GM23338 (cell line): ENCODE data around the gene SNUPN. TPM values are rescaled to one million over a fixed set of nuclear protein-coding genes. Genes with fewer than 3 reads are reported as not detected.

Experiments used
- ATAC-seq: fragments of 200-7000 bp; cut with Tn5 transposase; 3 replicates; pipeline ENCODE4 v1.9.1; 2020
- DNase-seq: peaks from one replicate; pipeline ENCODE4 v3.0.0-alpha.2; 2015; ENCODE audit warnings: low spot score
- H2AFZ ChIP-seq: fragments of 200-600 bp; sonication (generic); 2 replicates; pipeline ENCODE4 v1.8.0; 2016; ENCODE audit warnings: antibody characterized with exemption, mild to moderate bottlenecking, moderate library complexity
- H3F3A ChIP-seq: fragments of 200-600 bp; sonication (generic); replicated peaks from 2 replicates; pipeline ENCODE4 v1.8.0; 2017; ENCODE audit warnings: antibody characterized with exemption, mixed run types, low read depth
- H3K27ac ChIP-seq: fragments of 200-600 bp; sonication (generic); 2 replicates; pipeline ENCODE4 v1.6.1; 2016; ENCODE audit warnings: low read depth
- H3K27me3 ChIP-seq: fragments of 200-600 bp; sonication (generic); 2 replicates; pipeline ENCODE4 v1.8.0; 2016; ENCODE audit warnings: mild to moderate bottlenecking, mixed run types, moderate library complexity; ENCODE audit not compliant: insufficient read depth
- H3K36me3 ChIP-seq: fragments of 200-600 bp; sonication (generic); 2 replicates; pipeline ENCODE4 v1.8.0; 2016; ENCODE audit warnings: mild to moderate bottlenecking; ENCODE audit not compliant: insufficient read depth
- H3K4me1 ChIP-seq: fragments of 200-600 bp; sonication (generic); 2 replicates; pipeline ENCODE4 v1.8.0; 2016; ENCODE audit warnings: mild to moderate bottlenecking, moderate library complexity; ENCODE audit not compliant: insufficient read depth
- H3K4me2 ChIP-seq: fragments of 200-600 bp; sonication (generic); 2 replicates; pipeline ENCODE4 v1.7.1; 2017; ENCODE audit warnings: mixed run types
- H3K4me3 ChIP-seq: fragments of 200-600 bp; sonication (generic); 2 replicates; pipeline ENCODE4 v1.6.1; 2016; ENCODE audit warnings: mixed run types
- H3K79me2 ChIP-seq: fragments of 200-600 bp; sonication (generic); replicated peaks from 2 replicates; pipeline ENCODE4 v1.8.0; 2017; ENCODE audit warnings: mild to moderate bottlenecking; ENCODE audit not compliant: insufficient read depth
- H3K9me2 ChIP-seq: fragments of 200-600 bp; sonication (generic); 2 replicates; pipeline ENCODE4 v1.8.0; 2017; ENCODE audit not compliant: insufficient read depth
- H4K20me1 ChIP-seq: fragments of 200-600 bp; sonication (generic); replicated peaks from 2 replicates; pipeline ENCODE4 v1.8.0; 2017; ENCODE audit warnings: mild to moderate bottlenecking; ENCODE audit not compliant: insufficient read depth
- H3K27ac Mint-ChIP-seq: 2 replicates; pipeline ENCODE4 v1.8.0; 2020; ENCODE audit warnings: inconsistent platforms, mild to moderate bottlenecking, moderate library complexity, mixed read lengths
- H3K27me3 Mint-ChIP-seq: 3 replicates; pipeline ENCODE4 v1.8.0; 2022; ENCODE audit warnings: low read depth, mild to moderate bottlenecking, moderate library complexity, mixed read lengths, inconsistent platforms; ENCODE audit not compliant: insufficient read depth, poor library complexity
- H3K36me3 Mint-ChIP-seq: 3 replicates; pipeline ENCODE4 v1.8.0; 2021; ENCODE audit warnings: low read depth, mild to moderate bottlenecking, inconsistent platforms, moderate library complexity, mixed read lengths
- H3K4me1 Mint-ChIP-seq: 3 replicates; pipeline ENCODE4 v1.8.0; 2020; ENCODE audit warnings: mild to moderate bottlenecking, inconsistent platforms, mixed read lengths
- H3K4me3 Mint-ChIP-seq: 3 replicates; pipeline ENCODE4 v1.8.0; 2021; ENCODE audit warnings: moderate library complexity, mild to moderate bottlenecking, inconsistent platforms, mixed read lengths
- H3K9me3 Mint-ChIP-seq: 3 replicates; pipeline ENCODE4 v1.8.0; 2020; ENCODE audit warnings: moderate library complexity, mild to moderate bottlenecking, inconsistent platforms, mixed read lengths
- CREB1 ChIP-seq: fragments of 250-450 bp; sonication (Bioruptor Pico); IDR thresholded peaks from 2 replicates; pipeline ENCODE4 v1.5.0; 2020; ENCODE audit warnings: low read depth, mild to moderate bottlenecking, moderate library complexity
- CTCF ChIP-seq, 2 experiments: fragments of 200-600 bp in 1 of 2; sonication (generic) in 1 of 2; conservative IDR thresholded peaks; 2 replicates each; pipeline versions ENCODE4 v1.5.1 to v1.6.1; 2016 to 2017; ENCODE audit warnings: antibody characterized with exemption in 2 of 2, low read depth in 2 of 2, mild to moderate bottlenecking in 2 of 2, moderate library complexity in 1 of 2
- ETS1 ChIP-seq: IDR thresholded peaks from 2 replicates; pipeline ENCODE4 v1.6.1; 2016; ENCODE audit warnings: antibody characterized with exemption
- EZH2 ChIP-seq: fragments of 200-600 bp; sonication (generic); IDR thresholded peaks from one replicate; pipeline ENCODE4 v1.8.0; 2017; ENCODE audit warnings: antibody characterized with exemption, mild to moderate bottlenecking, low read depth; ENCODE audit not compliant: unreplicated experiment
- JUNB ChIP-seq: IDR thresholded peaks from one replicate; pipeline ENCODE4 v1.6.1; 2016; ENCODE audit warnings: antibody characterized with exemption; ENCODE audit not compliant: unreplicated experiment
- POLR2AphosphoS5 ChIP-seq: IDR thresholded peaks from 2 replicates; pipeline ENCODE4 v1.6.1; 2016; ENCODE audit warnings: antibody characterized with exemption, low read depth
- STAT1 ChIP-seq: IDR thresholded peaks from one replicate; pipeline ENCODE4 v1.6.1; 2016; ENCODE audit warnings: antibody characterized with exemption; ENCODE audit not compliant: unreplicated experiment
- ZNF114 ChIP-seq: fragments of 250-450 bp; sonication (Bioruptor Pico); IDR thresholded peaks from 2 replicates; pipeline ENCODE4 v1.5.0; 2020; ENCODE audit warnings: mild to moderate bottlenecking, moderate library complexity
- ZNF331 ChIP-seq: fragments of 250-450 bp; sonication (Bioruptor Pico); IDR thresholded peaks from 2 replicates; pipeline ENCODE4 v1.5.0; 2020; ENCODE audit warnings: low read depth, mild to moderate bottlenecking, moderate library complexity
- polyA plus RNA-seq: library from polyadenylated mRNA; unstranded; fragments of >200 nt; fragmentation: Nextera tagmentation; extraction: Ambion mirVana; gene quantifications from 2 replicates; pipeline ENCODE4 v1.2.1, GENCODE V29; 2016
- total RNA-seq: library from RNA; depleted of rRNA; stranded (reverse); fragments of >200 nt; shearing (Covaris generic); gene quantifications from 2 replicates; pipeline ENCODE4 v1.2.3, GENCODE V29; 2014

Gene SNUPN
- total and polyA plus RNA-seq, 2 experiments from 2014 or later = 20.5 to 27.7 TPM

- TF ChIP-seq ZNF331 (CRISPR knock-in tag) (no peak), EZH2 (no peak), STAT1 (no peak)
- no peak overlapping the region for H3K4me3 Mint-ChIP-seq
- no peak overlapping the region for H3K4me2 ChIP-seq
- H3K9me3 Mint-ChIP-seq = no peaks in the 10 kb centered on the region
- peaks cover 24% of the 10 kb centered on the region for H3K36me3 Mint-ChIP-seq
- H3K4me3 ChIP-seq = no peak overlapping the region
- no peak overlapping the region for H3K27ac Mint-ChIP-seq
- no peaks in the 10 kb centered on the region for H3K27me3 ChIP-seq
- no peaks in the 10 kb centered on the region for H3K9me2 ChIP-seq
- ATAC-seq (no peak), DNase-seq (no peak)
- 0 out of 2 replicates have a peak, but pooled peaks cover 3% of the 10 kb centered on the region for H3F3A ChIP-seq
- no peaks in the 10 kb centered on the region for H3K4me1 ChIP-seq
- no peak overlapping the region for H3K27ac ChIP-seq
- H3K4me1 Mint-ChIP-seq = no peaks in the 10 kb centered on the region
- H3K27me3 Mint-ChIP-seq = peaks cover 7% of the 10 kb centered on the region
- H2AFZ ChIP-seq = no peak overlapping the region
- H3K36me3 ChIP-seq = no peaks in the 10 kb centered on the region
- no peaks in the 10 kb centered on the region for H4K20me1 ChIP-seq
- no peaks in the 10 kb centered on the region for H3K79me2 ChIP-seq
Measured at GRCh38 chr15:75594276-75594675, 31.2 kb downstream of the SNUPN start.

GRCh38 chr15:75591655-75592364 lies 33.7 kb downstream of the SNUPN start:
- no peaks in the 10 kb centered on the region for H3K4me1 Mint-ChIP-seq
- Histone ChIP-seq H3K9me2 (no peaks in the 10 kb centered on the region), H3K27me3 (no peaks in the 10 kb centered on the region), H3K4me2 (no peak overlapping the region), H4K20me1 (no peaks in the 10 kb centered on the region), H3K36me3 (no peaks in the 10 kb centered on the region), H3K4me1 (no peaks in the 10 kb centered on the region), H3K27ac (peak overlapping the region; percentile 42; the same call in 1 of the 2 replicates), H3K4me3 (no peak overlapping the region), H3F3A (0 out of 2 replicates have a peak, but pooled peaks cover 3% of the 10 kb centered on the region), H2AFZ (no peak overlapping the region), H3K79me2 (no peaks in the 10 kb centered on the region)
- peaks cover 13% of the 10 kb centered on the region for H3K36me3 Mint-ChIP-seq
- 0 out of 2 replicates have a peak overlapping the region, but pooled peaks have one; percentile 46 for H3K27ac Mint-ChIP-seq
- ATAC-seq (no peak), DNase-seq (no peak)
- TF ChIP-seq EZH2 (no peak), JUNB (no peak)
- no peaks in the 10 kb centered on the region for H3K9me3 Mint-ChIP-seq
- H3K27me3 Mint-ChIP-seq = peaks cover 9% of the 10 kb centered on the region
- H3K4me3 Mint-ChIP-seq = no peak overlapping the region

- ATAC-seq = no peak
- Mint-ChIP-seq H3K27me3 (peaks cover 9% of the 10 kb centered on the region), H3K9me3 (no peaks in the 10 kb centered on the region), H3K27ac (no peak overlapping the region), H3K36me3 (peaks cover 9% of the 10 kb centered on the region), H3K4me3 (no peak overlapping the region; the same call in 2 of the 3 replicates), H3K4me1 (no peaks in the 10 kb centered on the region)
- Histone ChIP-seq H4K20me1 (no peaks in the 10 kb centered on the region), H3K4me3 (no peak overlapping the region), H3K79me2 (no peaks in the 10 kb centered on the region), H3K4me2 (no peak overlapping the region), H3K27me3 (no peaks in the 10 kb centered on the region), H3K9me2 (no peaks in the 10 kb centered on the region), H3K27ac (no peak overlapping the region), H2AFZ (no peak overlapping the region), H3K4me1 (no peaks in the 10 kb centered on the region), H3F3A (0 out of 2 replicates have a peak, but pooled peaks cover 3% of the 10 kb centered on the region), H3K36me3 (no peaks in the 10 kb centered on the region)
- DNase-seq = no peak
- no peak for TF ChIP-seq POLR2AphosphoS5
- no peak for TF ChIP-seq EZH2
- no peak for TF ChIP-seq ZNF331 (CRISPR knock-in tag)
- no peak for TF ChIP-seq ZNF114 (CRISPR knock-in tag)
- TF ChIP-seq CREB1 (CRISPR knock-in tag) = no peak
- TF ChIP-seq ETS1 = no peak
- TF ChIP-seq CTCF (conservative IDR thresholded peaks at IDR 0.05; ENCODE audit: low read depth in 2 of 2) = no peak
- TF ChIP-seq JUNB = no peak
Measured at GRCh38 chr15:75590239-75590638, 35.3 kb downstream of the SNUPN start.
